ENCODE data around the gene IFIT3. TPM values are rescaled to one million over a fixed set of nuclear protein-coding genes. Genes with fewer than 3 reads are reported as not detected.
"Not testable (repeated sequence)": the region's sequence is repeated elsewhere in the genome, so short reads cannot be mapped to it uniquely, and the experiment has no call there.

Gene IFIT3
- polyA plus RNA-seq, 2 of the 4 experiments (the other 2 are of a cell fraction), result 1.5 to 2.1 TPM

GRCh38 chr10:89312973-89313372 lies 14.8 kb upstream of the IFIT3 start:
- H3K4me3 ChIP-seq, result no peak overlapping the region
- FAIRE-seq (no peak), DNase-seq (ENCODE audit: low read depth in 1 of 2, low spot score in 1 of 2) (no peak), ATAC-seq (no peak)
- WGBS (ENCODE audit: missing lambda C conversion rate), result 73% methylated on average over 1 of the region's 1 CpG
- no peak overlapping the region for H3K27ac ChIP-seq
- POLR2A ChIA-PET, result no interaction called here
- CTCF ChIA-PET, result interaction anchor here (0.7 kb wide), 1 partner anchor 71 kb away, joined by 3 read pairs; no protein-coding TSS in a partner anchor
- H3K4me2 ChIP-seq, result no peak overlapping the region
- no peak for TF ChIP-seq HOXB5 (CRISPR knock-in tag; IDR thresholded peaks at IDR 0.05)
- no peak for TF ChIP-seq FOSB (CRISPR knock-in tag; IDR thresholded peaks at IDR 0.05)
- no peaks in the 10 kb centered on the region for H3K9me3 ChIP-seq
- no peaks in the 10 kb centered on the region for H3K4me1 ChIP-seq

- Histone ChIP-seq H3K9me3 (no peaks in the 10 kb centered on the region), H3K27ac (no peak overlapping the region), H3K4me2 (no peak overlapping the region), H3K4me1 (no peaks in the 10 kb centered on the region), H3K4me3 (no peak overlapping the region)
- DNase-seq (ENCODE audit: low read depth in 1 of 2, low spot score in 1 of 2), result no peak
- no peak for TF ChIP-seq MAZ (IDR thresholded peaks at IDR 0.05; ENCODE audit: borderline replicate concordance, low read depth, low read length)
- no peak for TF ChIP-seq MAFK (IDR thresholded peaks at IDR 0.05; ENCODE audit: partially characterized antibody)
- no peak for TF ChIP-seq BCL3 (IDR thresholded peaks at IDR 0.05)
- TF ChIP-seq RARB (CRISPR knock-in tag; IDR thresholded peaks at IDR 0.05), result no peak
- no peak for TF ChIP-seq POLR2AphosphoS2 (conservative IDR thresholded peaks at IDR 0.05; ENCODE audit: low read length)
- no peak for TF ChIP-seq HDAC2 (IDR thresholded peaks at IDR 0.05)
- no peak for TF ChIP-seq CEBPB (IDR thresholded peaks at IDR 0.05)
- no peak for TF ChIP-seq USF2 (IDR thresholded peaks at IDR 0.05)
- no peak for TF ChIP-seq HEYL (CRISPR knock-in tag; IDR thresholded peaks at IDR 0.05)
- no peak for TF ChIP-seq CHD4 (IDR thresholded peaks at IDR 0.05; ENCODE audit: borderline replicate concordance)
- TF ChIP-seq CBX8 (IDR thresholded peaks at IDR 0.05), result no peak
- no peak for TF ChIP-seq ATOH8 (CRISPR knock-in tag; IDR thresholded peaks at IDR 0.05; ENCODE audit: low read depth)
- no peak for TF ChIP-seq NFE2L2 (conservative IDR thresholded peaks at IDR 0.05; ENCODE audit: low read length)
- no peak for TF ChIP-seq SMC3 (IDR thresholded peaks at IDR 0.05)
- TF ChIP-seq HOXB5 (CRISPR knock-in tag; IDR thresholded peaks at IDR 0.05), result no peak
- TF ChIP-seq HOXB13 (CRISPR knock-in tag; IDR thresholded peaks at IDR 0.05; ENCODE audit: low read depth), result no peak
- no peak for TF ChIP-seq HOXA7 (CRISPR knock-in tag; IDR thresholded peaks at IDR 0.05)
- TF ChIP-seq PHF8 (IDR thresholded peaks at IDR 0.05; ENCODE audit: borderline replicate concordance, low read depth), result no peak
- TF ChIP-seq EP300 (IDR thresholded peaks at IDR 0.05), result no peak
- ChIA-PET POLR2A (no interaction called here), CTCF (no interaction called here)
- no peak for FAIRE-seq
- ATAC-seq, result no peak
These were observed 13.1 kb upstream of the IFIT3 start for GRCh38 chr10:89314676-89315075.

- FAIRE-seq; H3K4me3 ChIP-seq; ATAC-seq; H3K4me1 ChIP-seq; DNase-seq (ENCODE audit: low read depth in 1 of 2, low spot score in 1 of 2); H3K4me2 ChIP-seq; CTCF ChIA-PET; POLR2A ChIA-PET; H3K27ac ChIP-seq; H3K9me3 ChIP-seq: not testable (repeated sequence)
- 75% methylated on average over 4 of the region's 4 CpGs for WGBS (ENCODE audit: missing lambda C conversion rate)
These were observed 9.8 kb upstream of the IFIT3 start for GRCh38 chr10:89318047-89318446.

- H3K4me2 ChIP-seq; DNase-seq (ENCODE audit: low read depth in 1 of 2, low spot score in 1 of 2); H3K9me3 ChIP-seq; CTCF ChIA-PET; FAIRE-seq; H3K4me3 ChIP-seq; ATAC-seq; H3K27ac ChIP-seq; POLR2A ChIA-PET: not testable (repeated sequence)
- peaks cover 11% of the 10 kb centered on the region; the same call in 2 of the 3 replicates for H3K4me1 ChIP-seq
These were observed 2.7 kb upstream of the IFIT3 start for GRCh38 chr10:89325081-89325480.

GRCh38 chr10:89325856-89326255 lies 1.9 kb upstream of the IFIT3 start:
- peaks cover 11% of the 10 kb centered on the region; the same call in 2 of the 3 replicates for H3K4me1 ChIP-seq
- H3K4me2 ChIP-seq; CTCF ChIA-PET; FAIRE-seq; H3K4me3 ChIP-seq; POLR2A ChIA-PET; H3K27ac ChIP-seq; ATAC-seq; H3K9me3 ChIP-seq; DNase-seq (ENCODE audit: low read depth in 1 of 2, low spot score in 1 of 2): not testable (repeated sequence)
- 80% methylated on average over 2 of the region's 2 CpGs for WGBS (ENCODE audit: missing lambda C conversion rate)

Data from A549 (cell line).